Calu3 (cell line): ENCODE results near the gene PIH1D1. TPM values are rescaled to one million over a fixed set of nuclear protein-coding genes. Genes with fewer than 3 reads are reported as not detected.

Source experiments
- BruUV-seq: library from RNA; stranded (reverse); fragments of 400-500 nt; replicated peaks from 2 replicates; lab custom pipeline; 2021; lab: Mats Ljungman, UMichigan
- CTCF ChIA-PET: fragments of 300-600 bp; sonication (Branson Sonifier 250); formaldehyde crosslinking; loops from one replicate; lab custom pipeline; 2022; ENCODE audit warnings: antibody characterized with exemption; lab: Charles Lee
- DNase-seq: peaks from one replicate; pipeline ENCODE4 v3.0.0; 2022
- H3K27ac Mint-ChIP-seq: one replicate; pipeline ENCODE4 v1.8.0; 2022; ENCODE audit warnings: mixed read lengths; ENCODE audit not compliant: unreplicated experiment
- H3K27me3 Mint-ChIP-seq: one replicate; pipeline ENCODE4 v1.8.0; 2022; ENCODE audit warnings: mixed read lengths; ENCODE audit not compliant: unreplicated experiment
- H3K36me3 Mint-ChIP-seq: one replicate; pipeline ENCODE4 v1.8.0; 2022; ENCODE audit warnings: mild to moderate bottlenecking, moderate library complexity, mixed read lengths; ENCODE audit not compliant: insufficient read depth, unreplicated experiment
- H3K4me1 Mint-ChIP-seq: one replicate; pipeline ENCODE4 v1.8.0; 2022; ENCODE audit warnings: mild to moderate bottlenecking, low read depth, mixed read lengths; ENCODE audit not compliant: unreplicated experiment
- H3K4me3 Mint-ChIP-seq: one replicate; pipeline ENCODE4 v1.8.0; 2022; ENCODE audit warnings: mild to moderate bottlenecking, low read depth, moderate library complexity, mixed read lengths; ENCODE audit not compliant: unreplicated experiment
- H3K9me3 Mint-ChIP-seq: one replicate; pipeline ENCODE4 v1.8.0; 2022; ENCODE audit warnings: low read depth, mixed read lengths; ENCODE audit not compliant: unreplicated experiment
- intact Hi-C: fragments of 100-400 bp; cut with micrococcal nuclease; formaldehyde crosslinking; loops from one replicate; pipeline ENCODE4 v1.10.0; 2022; ENCODE audit not compliant: unreplicated experiment
- total RNA-seq: library from RNA; stranded (reverse); gene quantifications from 2 replicates; pipeline ENCODE4 v1.2.3, GENCODE V29; 2022
- TF ChIP-seq, protein P1 (sequence below): fragments of 200-600 bp; IDR thresholded peaks from one replicate; pipeline ENCODE4 v1.8.0; 2022; ENCODE audit warnings: antibody characterized with exemption; ENCODE audit not compliant: unreplicated experiment

Gene PIH1D1
- total RNA-seq, 1 experiment from 2014 or later, result 141 TPM

GRCh38 chr19:49439836-49440235, 11.8 kb downstream of the PIH1D1 start:
- CTCF ChIA-PET, result interaction anchor here (0.5 to 0.6 kb wide), 2 partner anchors 42 to 207 kb away, joined by 3 to 12 read pairs; no protein-coding TSS in a partner anchor
- no peaks in the 10 kb centered on the region for H3K9me3 Mint-ChIP-seq
- H3K36me3 Mint-ChIP-seq, result peaks cover 39% of the 10 kb centered on the region
- H3K27me3 Mint-ChIP-seq, result peaks cover 83% of the 10 kb centered on the region
- no TSS peak for BruUV-seq
- H3K4me1 Mint-ChIP-seq, result peaks cover 27% of the 10 kb centered on the region
- TF ChIP-seq, protein P1, sequence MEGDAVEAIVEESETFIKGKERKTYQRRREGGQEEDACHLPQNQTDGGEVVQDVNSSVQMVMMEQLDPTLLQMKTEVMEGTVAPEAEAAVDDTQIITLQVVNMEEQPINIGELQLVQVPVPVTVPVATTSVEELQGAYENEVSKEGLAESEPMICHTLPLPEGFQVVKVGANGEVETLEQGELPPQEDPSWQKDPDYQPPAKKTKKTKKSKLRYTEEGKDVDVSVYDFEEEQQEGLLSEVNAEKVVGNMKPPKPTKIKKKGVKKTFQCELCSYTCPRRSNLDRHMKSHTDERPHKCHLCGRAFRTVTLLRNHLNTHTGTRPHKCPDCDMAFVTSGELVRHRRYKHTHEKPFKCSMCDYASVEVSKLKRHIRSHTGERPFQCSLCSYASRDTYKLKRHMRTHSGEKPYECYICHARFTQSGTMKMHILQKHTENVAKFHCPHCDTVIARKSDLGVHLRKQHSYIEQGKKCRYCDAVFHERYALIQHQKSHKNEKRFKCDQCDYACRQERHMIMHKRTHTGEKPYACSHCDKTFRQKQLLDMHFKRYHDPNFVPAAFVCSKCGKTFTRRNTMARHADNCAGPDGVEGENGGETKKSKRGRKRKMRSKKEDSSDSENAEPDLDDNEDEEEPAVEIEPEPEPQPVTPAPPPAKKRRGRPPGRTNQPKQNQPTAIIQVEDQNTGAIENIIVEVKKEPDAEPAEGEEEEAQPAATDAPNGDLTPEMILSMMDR, result no peak
- no peak overlapping the region for H3K4me3 Mint-ChIP-seq
- no peak overlapping the region for H3K27ac Mint-ChIP-seq
- intact Hi-C loops, result no loop called here
- no peak for DNase-seq

DNA sequence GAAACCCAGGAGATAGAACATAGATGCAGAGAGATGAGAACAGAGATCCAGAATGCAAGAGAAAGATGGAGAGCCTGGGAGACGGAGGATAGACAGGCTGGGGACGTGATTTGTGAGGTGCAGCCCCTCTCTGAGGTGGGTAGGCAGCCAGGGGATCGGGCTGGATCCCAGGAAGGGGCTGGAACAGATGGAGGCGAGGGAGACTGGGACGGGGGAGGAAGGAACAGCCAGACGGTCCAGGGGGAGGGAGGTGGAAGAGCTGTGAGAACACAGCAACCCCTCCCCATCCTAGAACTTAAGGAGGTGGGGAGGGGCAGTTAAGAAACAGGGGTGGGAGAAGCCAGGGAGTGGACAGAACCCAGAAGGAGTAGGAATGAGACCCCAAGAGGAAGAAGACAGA, 13.4 kb downstream of the PIH1D1 start:
- BruUV-seq, result no TSS peak
- Mint-ChIP-seq H3K27ac (no peak overlapping the region), H3K9me3 (no peaks in the 10 kb centered on the region), H3K27me3 (peaks cover 96% of the 10 kb centered on the region), H3K4me1 (peaks cover 19% of the 10 kb centered on the region), H3K36me3 (peaks cover 27% of the 10 kb centered on the region), H3K4me3 (no peak overlapping the region)
- TF ChIP-seq, protein P1, result no peak
- CTCF ChIA-PET, result no interaction called here
- DNase-seq, result no peak
- intact Hi-C loops, result no loop called here

GRCh38 chr19:49437231-49437630, 14.4 kb downstream of the PIH1D1 start:
- H3K27ac Mint-ChIP-seq, result no peak overlapping the region
- peaks cover 16% of the 10 kb centered on the region for H3K4me1 Mint-ChIP-seq
- intact Hi-C loops, result no loop called here
- TF ChIP-seq, protein P1, result no peak
- H3K4me3 Mint-ChIP-seq, result no peak overlapping the region
- H3K36me3 Mint-ChIP-seq, result peaks cover 17% of the 10 kb centered on the region
- peaks cover under 1% of the 10 kb centered on the region for H3K9me3 Mint-ChIP-seq
- no TSS peak for BruUV-seq
- CTCF ChIA-PET, result no interaction called here
- H3K27me3 Mint-ChIP-seq, result peaks cover 97% of the 10 kb centered on the region
- no peak for DNase-seq

DNA sequence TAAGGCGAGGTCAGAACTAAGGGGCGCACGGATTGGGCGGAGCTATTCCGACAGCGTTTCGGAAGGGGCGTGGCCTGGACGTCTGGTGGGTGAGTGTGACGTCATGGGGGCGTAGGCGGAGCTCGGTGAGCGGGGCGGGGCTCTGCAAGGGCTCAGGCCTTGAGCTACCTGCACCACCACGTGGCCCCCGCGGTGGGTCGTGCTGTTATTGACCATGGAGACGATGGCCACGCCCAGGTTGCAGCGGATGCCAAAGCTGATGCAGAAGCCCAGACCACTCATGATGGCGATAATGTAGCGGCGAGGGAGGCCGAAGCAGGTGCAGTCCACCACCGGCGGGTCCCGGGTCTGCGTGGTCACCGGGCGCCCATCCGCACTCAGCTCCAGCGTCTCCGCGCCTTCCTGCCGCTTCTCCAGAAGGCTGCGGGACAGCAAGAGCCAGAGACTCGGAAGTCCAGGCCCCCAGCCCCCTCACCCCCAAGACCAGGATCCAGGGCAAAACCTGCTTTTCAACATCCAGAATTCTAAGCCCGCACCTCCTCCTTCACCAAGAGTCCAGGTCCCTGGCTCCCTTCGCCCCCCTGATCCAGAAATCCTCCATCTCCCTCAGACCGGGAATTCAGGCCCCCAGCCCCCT, 15.1 kb downstream of the PIH1D1 start:
- TF ChIP-seq, protein P1, result no peak
- Mint-ChIP-seq H3K27ac (no peak overlapping the region), H3K9me3 (peaks cover 3% of the 10 kb centered on the region), H3K4me1 (peaks cover 8% of the 10 kb centered on the region), H3K27me3 (peaks cover 97% of the 10 kb centered on the region), H3K36me3 (peaks cover 11% of the 10 kb centered on the region), H3K4me3 (no peak overlapping the region)
- peak; percentile 43 for DNase-seq
- CTCF ChIA-PET, result interaction anchor here (0.6 to 1.1 kb wide), 2 partner anchors 13 to 120 kb away, joined by 3 read pairs; no protein-coding TSS in a partner anchor
- intact Hi-C loops, result no loop called here
- no TSS peak for BruUV-seq
